H9 (cell line): ENCODE measurements around the gene DIPK1C. TPM values are rescaled to one million over a fixed set of nuclear protein-coding genes. Genes with fewer than 3 reads are reported as not detected.

Experiments used
- DNase-seq: peaks from one replicate; pipeline ENCODE4 v3.0.0-alpha.2; 2017
- H2AFZ ChIP-seq: one replicate; pipeline ENCODE4 v1.6.1; 2013; ENCODE audit warnings: mild to moderate bottlenecking, low read length, control low read depth, moderate library complexity
- H2AK5ac ChIP-seq: 2 replicates; pipeline ENCODE4 v1.6.1; 2013; ENCODE audit warnings: low read length, control low read depth, mixed read lengths; ENCODE audit not compliant: insufficient read length
- H2BK120ac ChIP-seq: one replicate; pipeline ENCODE4 v1.6.1; 2013; ENCODE audit warnings: low read depth, mild to moderate bottlenecking, low read length, control low read depth, inconsistent platforms; ENCODE audit not compliant: poor library complexity, severe bottlenecking
- H2BK12ac ChIP-seq: 2 replicates; pipeline ENCODE4 v1.6.1; 2013; ENCODE audit warnings: low read length, control low read depth, mixed read lengths, low read depth; ENCODE audit not compliant: insufficient read length
- H2BK15ac ChIP-seq: 2 replicates; pipeline ENCODE4 v1.6.1; 2013; ENCODE audit warnings: low read depth, low read length, control low read depth
- H2BK20ac ChIP-seq: one replicate; pipeline ENCODE4 v1.6.1; 2013; ENCODE audit warnings: low read depth, mild to moderate bottlenecking, low read length, control low read depth, inconsistent platforms; ENCODE audit not compliant: poor library complexity, severe bottlenecking
- H2BK5ac ChIP-seq: 2 replicates; pipeline ENCODE4 v1.6.1; 2013; ENCODE audit warnings: low read length, control low read depth, mixed read lengths; ENCODE audit not compliant: insufficient read length
- H3K14ac ChIP-seq: 2 replicates; pipeline ENCODE4 v1.6.1; 2013; ENCODE audit warnings: low read length, control low read depth; ENCODE audit not compliant: insufficient read depth
- H3K18ac ChIP-seq: 2 replicates; pipeline ENCODE4 v1.6.1; 2013; ENCODE audit warnings: low read depth, mild to moderate bottlenecking, mixed read lengths, low read length, control low read depth; ENCODE audit not compliant: insufficient read length
- H3K23ac ChIP-seq: 2 replicates; pipeline ENCODE4 v1.6.1; 2013; ENCODE audit warnings: low read length, control low read depth, mixed read lengths, low read depth; ENCODE audit not compliant: insufficient read length
- H3K23me2 ChIP-seq: 2 replicates; pipeline ENCODE4 v1.6.1; 2013; ENCODE audit warnings: low read depth, mild to moderate bottlenecking, mixed read lengths, low read length, control low read depth; ENCODE audit not compliant: insufficient read length, poor library complexity, severe bottlenecking
- H3K27ac ChIP-seq: 2 replicates; pipeline ENCODE4 v1.5.1; 2013; ENCODE audit warnings: low read length, control low read depth, mixed read lengths, low read depth; ENCODE audit not compliant: insufficient read length
- H3K27me3 ChIP-seq: 2 replicates; pipeline ENCODE4 v1.6.1; 2013; ENCODE audit warnings: low read length, control low read depth, inconsistent platforms; ENCODE audit not compliant: insufficient read depth
- H3K4ac ChIP-seq: 2 replicates; pipeline ENCODE4 v1.6.1; 2013; ENCODE audit warnings: low read depth, mild to moderate bottlenecking, control low read depth, inconsistent platforms, low read length, moderate library complexity
- H3K4me1 ChIP-seq: 2 replicates; pipeline ENCODE4 v1.6.1; 2013; ENCODE audit warnings: low read length, control low read depth, inconsistent platforms; ENCODE audit not compliant: insufficient read depth
- H3K4me2 ChIP-seq: 2 replicates; pipeline ENCODE4 v1.6.1; 2013; ENCODE audit warnings: low read length, control low read depth, mixed read lengths; ENCODE audit not compliant: insufficient read length, insufficient read depth
- H3K56ac ChIP-seq: 2 replicates; pipeline ENCODE4 v1.6.1; 2013; ENCODE audit warnings: low read depth, mild to moderate bottlenecking, mixed read lengths, low read length, control low read depth; ENCODE audit not compliant: insufficient read length
- H3K79me1 ChIP-seq: 2 replicates; pipeline ENCODE4 v1.6.1; 2013; ENCODE audit warnings: low read depth, mild to moderate bottlenecking, moderate library complexity, low read length, control low read depth, inconsistent platforms; ENCODE audit not compliant: insufficient read depth, poor library complexity, severe bottlenecking
- H3K79me2 ChIP-seq: 2 replicates; pipeline ENCODE4 v1.6.1; 2013; ENCODE audit warnings: low read length, control low read depth, inconsistent platforms; ENCODE audit not compliant: insufficient read depth
- H3K9ac ChIP-seq: 2 replicates; pipeline ENCODE4 v1.6.1; 2013; ENCODE audit warnings: low read length, control low read depth, mixed read lengths; ENCODE audit not compliant: insufficient read length; ENCODE audit errors: extremely low read depth
- H3K9me3 ChIP-seq: one replicate; pipeline ENCODE4 v1.6.1; 2013; ENCODE audit warnings: low read depth, low read length, inconsistent platforms; ENCODE audit not compliant: control insufficient read depth
- H3T11ph ChIP-seq: one replicate; pipeline ENCODE4 v1.6.1; 2013; ENCODE audit warnings: mild to moderate bottlenecking, low read length, control low read depth, inconsistent platforms
- H4K20me1 ChIP-seq: one replicate; pipeline ENCODE4 v1.6.1; 2013; ENCODE audit not compliant: control insufficient read depth, insufficient read length, insufficient read depth
- H4K5ac ChIP-seq: 2 replicates; pipeline ENCODE4 v1.6.1; 2013; ENCODE audit warnings: low read depth, mild to moderate bottlenecking, mixed read lengths, low read length, control low read depth; ENCODE audit not compliant: insufficient read length
- H4K8ac ChIP-seq: replicated peaks from 2 replicates; pipeline ENCODE4 v1.6.1; 2013; ENCODE audit warnings: low read length, control low read depth, mixed read lengths, low read depth; ENCODE audit not compliant: insufficient read length
- H4K91ac ChIP-seq: 2 replicates; pipeline ENCODE4 v1.6.1; 2013; ENCODE audit warnings: low read depth, mild to moderate bottlenecking, moderate library complexity, mixed read lengths, low read length, control low read depth; ENCODE audit not compliant: insufficient read length
- H3K27ac Mint-ChIP-seq, 3 experiments: 2 replicates in 2 of 3; 3 replicates in 1 of 3; pipeline ENCODE4 v1.8.0; 2020 to 2021; ENCODE audit warnings: mixed read lengths in 3 of 3, mild to moderate bottlenecking in 1 of 3, moderate library complexity in 1 of 3
- H3K27me3 Mint-ChIP-seq: 2 replicates; pipeline ENCODE4 v1.8.0; 2021; ENCODE audit warnings: low read depth, mild to moderate bottlenecking, moderate library complexity, mixed read lengths
- H3K36me3 Mint-ChIP-seq, 3 experiments: 2 replicates in 2 of 3; 3 replicates in 1 of 3; pipeline ENCODE4 v1.8.0; 2020 to 2021; ENCODE audit warnings: low read depth in 3 of 3, mixed read lengths in 3 of 3; ENCODE audit not compliant: insufficient read depth in 1 of 3
- H3K4me1 Mint-ChIP-seq, 2 experiments: 2 replicates each; pipeline ENCODE4 v1.8.0; 2020; ENCODE audit warnings: mixed read lengths in 2 of 2
- H3K4me3 Mint-ChIP-seq, 2 experiments: 2 replicates in 1 of 2; 3 replicates in 1 of 2; pipeline ENCODE4 v1.8.0; 2020 to 2021; ENCODE audit warnings: mild to moderate bottlenecking in 2 of 2, mixed read lengths in 2 of 2, moderate library complexity in 1 of 2
- H3K9me3 Mint-ChIP-seq, 2 experiments: 2 replicates in 1 of 2; 3 replicates in 1 of 2; pipeline ENCODE4 v1.8.0; 2020; ENCODE audit warnings: mild to moderate bottlenecking in 2 of 2, mixed read lengths in 2 of 2, moderate library complexity in 1 of 2
- WGBS: extraction: QIAGEN DNeasy Blood & Tissue Kit; methylation state at CpG from one replicate; pipeline ENCODE4 v1.1.7; 2013; ENCODE audit warnings: missing lambda C conversion rate, low lambda C conversion rate, mixed read lengths; ENCODE audit not compliant: insufficient read length; ENCODE audit errors: extremely low coverage; 5-methylcytosine and 5-hydroxymethylcytosine counted together
- total RNA-seq: library from RNA; stranded (reverse); gene quantifications from 2 replicates; pipeline ENCODE4 v1.2.1, GENCODE V29; 2021
- TF ChIP-seq, protein P1 (sequence below): fragments of 200-600 bp; sonication (generic); conservative IDR thresholded peaks from 3 replicates; pipeline ENCODE4 v1.8.0; 2021; ENCODE audit warnings: antibody characterized with exemption, mild to moderate bottlenecking

Gene DIPK1C
- total RNA-seq, 1 experiment from 2014 or later = not detected

DNA sequence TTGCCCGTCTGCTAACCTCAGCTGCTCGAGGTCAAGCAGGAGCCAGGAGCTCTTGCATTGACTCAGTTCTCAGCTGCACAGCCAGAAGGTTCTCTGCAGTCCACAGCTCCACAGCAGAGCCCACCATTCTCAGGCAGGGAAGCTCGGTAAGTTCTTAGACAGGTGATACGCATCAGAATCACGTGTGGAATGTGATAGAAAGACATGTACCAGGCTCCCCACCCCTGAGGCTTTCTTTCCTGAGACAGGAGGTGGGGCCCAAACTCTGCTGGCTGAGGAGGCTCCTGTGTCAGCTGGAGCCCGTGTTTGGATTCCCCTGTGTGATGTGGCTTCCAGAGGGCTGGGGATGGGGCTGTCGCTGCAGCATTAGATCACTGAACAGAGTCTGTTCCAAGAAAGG lies 28.0 kb downstream of the DIPK1C start:
- H3K23me2 ChIP-seq = no peaks in the 10 kb centered on the region
- H4K5ac ChIP-seq = no peak overlapping the region
- H4K20me1 ChIP-seq = no peaks in the 10 kb centered on the region
- H3K4me1 ChIP-seq = no peaks in the 10 kb centered on the region
- Mint-ChIP-seq H3K36me3 (no peaks in the 10 kb centered on the region; a peak in 1 of 7 replicates), H3K27me3 (peaks cover 16% of the 10 kb centered on the region), H3K9me3 (peaks cover 0 to 3% of the 10 kb centered on the region in 2 experiments; a peak in 3 of 5 replicates), H3K4me3 (no peak overlapping the region), H3K27ac (peak overlapping the region in 1 of 3 experiments; percentile 28; a peak in 1 of 7 replicates), H3K4me1 (peaks cover 10 to 11% of the 10 kb centered on the region in 2 experiments)
- H3K23ac ChIP-seq = no peak overlapping the region
- no peak overlapping the region for H2AFZ ChIP-seq
- no peaks in the 10 kb centered on the region for H3K79me2 ChIP-seq
- no peak overlapping the region for H3K18ac ChIP-seq
- TF ChIP-seq, protein P1, sequence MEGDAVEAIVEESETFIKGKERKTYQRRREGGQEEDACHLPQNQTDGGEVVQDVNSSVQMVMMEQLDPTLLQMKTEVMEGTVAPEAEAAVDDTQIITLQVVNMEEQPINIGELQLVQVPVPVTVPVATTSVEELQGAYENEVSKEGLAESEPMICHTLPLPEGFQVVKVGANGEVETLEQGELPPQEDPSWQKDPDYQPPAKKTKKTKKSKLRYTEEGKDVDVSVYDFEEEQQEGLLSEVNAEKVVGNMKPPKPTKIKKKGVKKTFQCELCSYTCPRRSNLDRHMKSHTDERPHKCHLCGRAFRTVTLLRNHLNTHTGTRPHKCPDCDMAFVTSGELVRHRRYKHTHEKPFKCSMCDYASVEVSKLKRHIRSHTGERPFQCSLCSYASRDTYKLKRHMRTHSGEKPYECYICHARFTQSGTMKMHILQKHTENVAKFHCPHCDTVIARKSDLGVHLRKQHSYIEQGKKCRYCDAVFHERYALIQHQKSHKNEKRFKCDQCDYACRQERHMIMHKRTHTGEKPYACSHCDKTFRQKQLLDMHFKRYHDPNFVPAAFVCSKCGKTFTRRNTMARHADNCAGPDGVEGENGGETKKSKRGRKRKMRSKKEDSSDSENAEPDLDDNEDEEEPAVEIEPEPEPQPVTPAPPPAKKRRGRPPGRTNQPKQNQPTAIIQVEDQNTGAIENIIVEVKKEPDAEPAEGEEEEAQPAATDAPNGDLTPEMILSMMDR = no peak
- no peaks in the 10 kb centered on the region for H3K27me3 ChIP-seq
- H3K27ac ChIP-seq = no peak overlapping the region
- no CpG with 5 or more reads among the region's 7 CpGs for WGBS
- H2BK5ac ChIP-seq = no peak overlapping the region
- no peak overlapping the region for H3K9ac ChIP-seq
- H3K56ac ChIP-seq = no peak overlapping the region
- H3K4ac ChIP-seq = no peak overlapping the region
- no peaks in the 10 kb centered on the region for H3K9me3 ChIP-seq
- no peak overlapping the region for H2BK20ac ChIP-seq
- DNase-seq = no peak
- no peak overlapping the region for H2AK5ac ChIP-seq
- no peak overlapping the region for H2BK12ac ChIP-seq
- no peak overlapping the region for H4K8ac ChIP-seq
- no peak overlapping the region for H3T11ph ChIP-seq
- H2BK120ac ChIP-seq = no peak overlapping the region
- H3K79me1 ChIP-seq = no peaks in the 10 kb centered on the region
- no peak overlapping the region for H4K91ac ChIP-seq
- H3K4me2 ChIP-seq = no peak overlapping the region
- no peak overlapping the region for H2BK15ac ChIP-seq
- H3K14ac ChIP-seq = no peak overlapping the region
